Activated CD4-positive, alpha-beta T cell treated with anti-CD3 and anti-CD28 coated beads, Interleukin-2, Interleukin-6, amounts not matched to agents 100 ng/mL and 50 ng/mL, durations not matched to agents 16 hours and 8 hours (primary cell): ENCODE data around the gene RALGAPA2.

Source experiments
- DNase-seq: peaks from one replicate; pipeline ENCODE4 v3.0.0-alpha.2; 2020

The RALGAPA2 gene

GRCh38 chr20:20712474-20713243 lies at the start of gene RALGAPA2:
Gene RALGAPA2 (minus strand): TSS chr20:20712644. CDS start chr20:20712480, 164 bp downstream.
- peak; percentile 96 for DNase-seq

- DNase-seq = no peak
Observed at GRCh38 chr20:20761301-20761700, 48.9 kb upstream of the RALGAPA2 start.

GRCh38 chr20:20759132-20759531 lies 46.7 kb upstream of the RALGAPA2 start:
- DNase-seq = no peak

GRCh38 chr20:20755674-20756319 lies 43.4 kb upstream of the RALGAPA2 start:
- DNase-seq = no peak

- DNase-seq = no peak
Observed at GRCh38 chr20:20755231-20755630, 42.8 kb upstream of the RALGAPA2 start.

- no peak for DNase-seq
Observed at GRCh38 chr20:20754714-20755113, 42.3 kb upstream of the RALGAPA2 start.

- no peak for DNase-seq
Observed at GRCh38 chr20:20752712-20753111, 40.3 kb upstream of the RALGAPA2 start.

- DNase-seq = no peak
Observed at GRCh38 chr20:20747298-20747697, 34.9 kb upstream of the RALGAPA2 start.

GRCh38 chr20:20744170-20744725 lies 31.8 kb upstream of the RALGAPA2 start:
- DNase-seq = no peak

GRCh38 chr20:20743511-20744169 lies 31.2 kb upstream of the RALGAPA2 start:
- DNase-seq = no peak

- no peak for DNase-seq
Observed at GRCh38 chr20:20741087-20742045, 28.9 kb upstream of the RALGAPA2 start.

GRCh38 chr20:20740541-20740940 lies 28.1 kb upstream of the RALGAPA2 start:
- no peak for DNase-seq

GRCh38 chr20:20737158-20737557 lies 24.7 kb upstream of the RALGAPA2 start:
- no peak for DNase-seq

- no peak for DNase-seq
Observed at GRCh38 chr20:20736303-20736702, 23.9 kb upstream of the RALGAPA2 start.

- peak; percentile 33 for DNase-seq
Observed at GRCh38 chr20:20734475-20734948, 22.1 kb upstream of the RALGAPA2 start.

GRCh38 chr20:20733943-20734342 lies 21.5 kb upstream of the RALGAPA2 start:
- DNase-seq = no peak

- no peak for DNase-seq
Observed at GRCh38 chr20:20732641-20733040, 20.2 kb upstream of the RALGAPA2 start.

GRCh38 chr20:20731945-20732296 lies 19.5 kb upstream of the RALGAPA2 start:
- DNase-seq = no peak

- DNase-seq = no peak
Observed at GRCh38 chr20:20731000-20731944, 18.8 kb upstream of the RALGAPA2 start.

- DNase-seq = no peak
Observed at GRCh38 chr20:20729563-20729962, 17.1 kb upstream of the RALGAPA2 start.

GRCh38 chr20:20721489-20721888 lies 9.0 kb upstream of the RALGAPA2 start:
- DNase-seq = no peak
